Umbilical cord (tissue), 2 donors: ENCODE results near the gene ACTL10. TPM values are rescaled to one million over a fixed set of nuclear protein-coding genes. Genes with fewer than 3 reads are reported as not detected.

Source experiments
- DNase-seq: peaks from one replicate; pipeline ENCODE4 v3.0.0-alpha.2; 2015; ENCODE audit warnings: low spot score
- total RNA-seq: library from RNA; depleted of rRNA; stranded (reverse); fragments of >200 nt; gene quantifications from one replicate; pipeline ENCODE4 v1.2.3, GENCODE V29; 2014; ENCODE audit warnings: low replicate concordance; ENCODE audit not compliant: insufficient read depth

Gene ACTL10
- total RNA-seq, 1 donor from 2014 or later: not detected

DNA sequence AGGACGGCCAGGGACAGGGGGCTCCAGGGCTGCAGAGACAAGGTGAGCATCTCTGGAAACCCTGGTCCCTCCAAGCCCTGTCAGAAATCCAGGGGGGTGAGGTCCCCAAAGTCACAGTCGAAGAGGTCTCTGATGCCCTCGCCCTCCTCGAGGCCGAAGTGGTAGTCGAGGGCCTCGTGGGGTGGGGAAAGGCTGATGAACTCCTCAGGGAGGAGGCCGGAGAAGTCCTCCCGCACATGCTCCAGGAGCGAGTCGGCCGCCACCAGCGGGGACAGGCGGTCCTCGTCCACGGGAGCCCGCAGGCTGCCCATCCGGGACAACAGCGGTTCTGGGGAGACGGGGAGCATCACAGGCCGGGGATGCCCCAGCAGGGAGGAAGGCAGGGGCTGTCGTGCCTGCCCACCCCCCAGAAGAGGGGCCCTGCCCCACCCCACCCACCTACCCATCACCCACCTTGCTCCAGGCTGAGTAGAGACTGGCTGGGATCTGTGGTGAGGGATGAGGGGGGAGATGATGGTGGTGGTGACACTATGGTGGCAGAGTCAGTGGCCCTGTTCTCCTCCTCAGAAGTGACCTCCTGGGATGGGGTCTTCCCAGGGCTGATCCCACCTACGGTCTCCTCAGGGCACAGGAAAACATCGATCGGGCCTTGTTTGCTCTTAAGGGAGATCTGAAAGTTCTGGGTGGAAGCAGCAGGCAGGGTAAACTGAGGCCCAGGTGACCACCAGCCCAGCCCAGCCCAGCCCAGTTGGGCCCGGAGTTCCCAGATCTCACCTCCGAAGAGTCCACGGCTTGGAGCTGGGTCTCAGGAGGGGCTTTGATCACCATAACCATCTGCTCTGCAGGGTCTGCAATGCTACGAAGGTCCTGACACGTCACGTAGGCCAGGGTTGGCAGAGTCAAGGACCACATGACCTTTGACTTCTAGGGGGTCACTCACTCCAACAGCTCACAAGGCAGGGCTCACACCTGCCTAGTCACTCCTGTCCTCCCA, 10.2 kb downstream of the ACTL10 start:
- no peak for DNase-seq

DNA sequence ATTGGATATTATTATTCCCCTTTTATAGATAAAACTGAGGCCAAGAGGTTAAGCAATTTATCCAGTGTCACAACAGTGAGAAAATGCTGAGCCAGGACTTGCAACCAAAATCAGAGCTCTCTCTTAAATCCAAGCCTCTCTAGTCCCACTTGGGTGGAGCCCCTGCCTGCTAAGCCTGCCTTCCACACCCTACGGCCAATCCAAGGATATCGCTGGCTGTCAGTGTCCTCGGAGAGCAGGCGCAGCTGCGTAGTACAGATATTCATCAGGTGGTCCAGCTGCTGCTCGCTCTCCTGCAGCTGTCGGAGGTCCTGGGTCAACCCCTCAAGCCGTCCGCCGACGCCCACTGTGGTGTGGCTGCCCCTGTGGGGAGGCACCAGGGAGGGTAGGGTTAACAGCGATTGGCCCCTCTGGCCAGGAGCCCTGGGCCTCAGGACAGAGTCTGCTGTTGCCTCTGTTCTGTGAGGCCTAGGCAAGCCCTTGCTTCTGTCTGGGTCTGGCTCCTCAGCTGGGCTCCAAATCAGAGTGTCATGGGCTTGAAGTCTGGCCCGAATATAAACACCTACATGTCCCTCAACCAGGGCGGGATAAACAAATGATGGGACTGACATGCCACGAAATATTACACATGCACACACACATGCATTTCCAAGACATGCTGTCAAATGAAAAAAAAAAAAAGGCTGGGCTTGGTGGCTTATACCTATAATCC, 11.4 kb downstream of the ACTL10 start:
- DNase-seq: peak; percentile 87

DNA sequence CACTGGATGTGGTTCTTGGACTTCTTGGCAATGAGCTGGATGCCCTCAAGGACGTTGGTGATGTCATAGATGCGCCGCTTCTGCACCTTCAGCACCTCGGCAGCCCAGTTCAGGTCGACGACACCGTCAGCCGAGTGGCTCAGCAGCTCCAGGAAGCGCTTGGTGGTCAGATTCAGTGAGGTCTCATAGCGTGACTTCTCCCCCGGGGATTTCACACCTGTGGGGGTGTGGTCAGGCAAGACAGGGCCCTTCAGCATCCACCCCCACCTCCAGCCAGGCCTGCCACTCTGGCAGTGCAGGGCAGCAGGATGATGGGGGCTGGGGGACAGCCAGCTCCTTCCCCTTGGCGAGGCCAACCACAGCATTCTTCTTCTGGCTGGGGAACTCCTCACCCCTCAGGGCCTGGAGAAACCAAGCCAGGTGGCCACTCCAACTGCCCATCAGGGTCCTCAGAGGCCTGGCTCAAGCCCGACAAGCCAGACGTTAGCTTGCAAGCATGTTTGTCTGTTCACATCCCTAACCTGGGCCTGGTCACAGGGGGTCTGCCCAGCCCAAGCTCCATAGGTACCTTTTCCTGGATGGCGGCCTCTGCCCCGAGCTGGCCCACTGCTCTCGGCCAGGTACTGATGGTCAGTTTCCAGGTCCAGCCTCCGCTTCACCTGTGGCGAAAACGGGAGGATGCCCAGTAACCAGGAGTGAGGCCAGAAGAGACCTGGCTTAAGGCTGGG, 13.2 kb downstream of the ACTL10 start:
- no peak for DNase-seq

DNA sequence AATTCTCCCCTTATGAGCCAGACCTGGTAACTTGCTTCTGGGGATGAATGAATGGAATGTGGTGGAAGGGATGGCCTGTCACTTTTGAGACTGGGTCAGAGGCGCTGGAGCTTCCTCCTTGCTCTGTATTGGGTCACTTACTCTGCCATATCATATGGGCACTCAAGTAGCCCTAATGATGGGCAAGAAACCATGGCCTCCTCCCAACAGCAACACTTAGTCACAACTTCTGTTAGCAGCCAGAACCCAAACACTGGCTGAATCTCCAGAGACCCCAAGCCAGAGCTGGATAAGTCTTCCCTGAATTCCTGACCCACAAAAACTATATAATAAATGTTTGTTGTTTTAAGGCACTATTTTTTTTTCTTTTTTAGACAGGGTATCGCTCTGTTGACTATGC, 13.9 kb downstream of the ACTL10 start:
- DNase-seq: no peak

DNA sequence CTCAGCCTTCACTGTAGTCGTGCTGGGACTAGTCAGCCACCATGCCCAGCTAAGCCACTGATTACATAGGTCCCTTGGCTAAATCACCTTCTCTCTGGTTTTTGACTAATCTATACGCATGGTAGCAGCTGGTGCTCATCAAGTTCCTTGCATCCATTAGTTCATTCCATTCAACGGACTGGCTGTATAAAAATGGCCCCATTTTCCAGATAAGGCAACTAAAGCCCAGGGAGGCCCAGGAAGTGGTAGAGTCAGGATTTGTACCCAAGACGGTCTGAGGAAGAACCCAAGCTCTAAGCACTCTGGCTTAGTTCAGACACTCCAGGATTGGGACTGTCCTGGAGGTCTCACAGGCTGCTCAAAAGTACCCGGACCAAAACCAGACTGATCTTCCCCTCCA, 14.5 kb downstream of the ACTL10 start:
- no peak for DNase-seq

DNA sequence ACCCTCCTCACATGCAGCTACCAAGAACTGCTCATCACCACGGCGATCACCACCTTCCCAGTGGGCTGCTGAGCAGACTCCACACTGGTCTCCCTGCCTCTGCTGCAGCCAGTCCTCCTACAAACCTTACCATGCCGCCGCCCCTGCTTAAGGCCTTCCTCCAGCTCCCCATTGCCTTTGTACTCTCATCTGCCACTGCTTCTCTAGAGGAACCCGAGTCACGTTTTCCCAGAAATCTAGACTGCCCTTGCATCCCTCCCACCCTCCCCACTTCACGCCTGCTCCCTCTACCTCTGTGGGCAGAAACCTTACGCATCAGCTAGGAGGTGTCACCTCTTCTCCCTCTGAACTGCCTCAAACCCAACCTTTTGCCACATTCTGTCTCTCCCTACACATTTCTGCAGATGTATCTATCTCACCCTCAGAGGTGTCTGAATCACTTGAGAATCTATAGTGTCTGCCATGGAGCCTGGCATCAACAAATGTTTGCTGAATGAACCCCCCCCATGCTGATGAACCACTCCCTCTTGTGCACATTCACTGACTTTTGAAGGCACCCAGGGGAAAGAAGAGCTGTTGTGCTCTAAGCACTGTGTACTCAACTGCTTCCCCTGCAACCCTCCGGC, 15.1 kb downstream of the ACTL10 start:
- no peak for DNase-seq

DNA sequence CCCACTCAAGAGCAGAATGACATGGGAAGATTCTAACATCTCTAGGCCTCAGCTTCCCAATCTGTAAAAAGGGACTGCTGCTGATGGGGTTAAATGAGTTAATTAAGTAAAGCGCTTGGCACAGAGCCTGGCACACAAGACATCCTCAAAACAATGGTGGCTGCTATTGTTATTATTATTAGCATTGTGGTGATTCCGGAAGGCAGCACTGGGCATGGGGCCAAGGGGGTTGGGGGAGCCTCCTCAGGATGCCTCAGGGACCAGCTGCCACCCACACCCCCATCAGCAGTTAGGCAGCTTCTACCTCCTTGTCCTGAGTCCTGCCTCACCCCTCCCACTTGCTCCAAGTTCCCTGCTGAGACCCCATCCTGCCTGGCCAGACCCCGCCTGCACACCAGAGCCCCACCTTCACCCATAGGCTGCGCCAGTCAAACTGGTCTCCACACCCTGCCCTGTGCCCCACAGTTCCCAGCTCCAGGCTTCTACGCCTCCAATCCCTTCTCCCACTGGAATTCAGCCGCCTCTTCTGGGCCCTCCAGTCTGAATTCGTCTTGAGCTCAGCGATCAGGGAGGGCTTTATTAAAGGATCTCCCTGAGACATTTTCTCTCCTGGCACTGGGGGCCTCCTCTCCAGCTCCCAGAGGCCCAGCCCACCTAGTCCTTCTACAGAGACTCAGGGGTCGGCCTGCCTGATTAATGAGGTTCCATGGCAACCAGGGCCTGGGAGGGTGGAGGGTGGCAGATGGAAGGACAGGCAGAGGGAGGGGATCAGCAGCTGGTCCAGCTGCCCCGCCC, 18.0 kb downstream of the ACTL10 start:
- peak; percentile 86 for DNase-seq

DNA sequence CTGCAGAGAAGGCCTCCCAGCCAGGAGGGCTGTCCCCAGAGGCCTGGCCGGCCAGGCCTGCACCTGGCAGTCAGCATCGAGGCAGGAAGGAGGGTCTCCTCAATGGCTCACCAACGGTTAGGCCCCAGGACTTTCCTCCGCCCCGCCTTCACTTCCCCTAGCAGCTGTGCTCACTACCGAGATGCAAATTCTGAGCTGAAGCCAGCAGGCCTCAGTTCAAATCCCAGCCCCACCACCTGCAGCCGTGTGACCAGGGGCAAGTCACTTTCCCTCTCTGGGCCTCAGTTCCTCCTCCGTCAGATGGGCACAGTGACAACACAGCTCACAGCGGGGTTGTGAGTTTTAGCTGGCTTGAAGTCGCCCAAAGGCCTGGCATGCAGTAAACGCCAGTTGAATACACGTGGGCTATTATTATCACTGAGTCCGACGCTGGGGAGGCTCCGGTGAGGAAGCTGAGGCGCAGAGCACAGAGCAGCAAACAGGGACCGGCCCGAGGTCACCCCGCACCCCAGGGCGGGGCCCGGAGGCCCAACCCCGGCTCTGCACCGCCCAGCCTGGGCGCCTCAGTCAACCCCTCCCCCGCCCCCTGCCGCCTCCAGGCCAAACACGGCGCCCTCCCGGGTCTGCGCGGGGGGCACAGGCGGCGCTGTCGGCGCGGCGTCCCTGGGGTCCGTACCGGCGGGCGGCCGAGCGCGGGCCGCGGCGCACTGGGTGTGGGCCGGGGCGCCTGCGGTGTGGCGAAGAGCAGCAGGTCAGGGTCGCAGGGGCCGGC, 18.8 kb downstream of the ACTL10 start:
- DNase-seq: no peak

DNA sequence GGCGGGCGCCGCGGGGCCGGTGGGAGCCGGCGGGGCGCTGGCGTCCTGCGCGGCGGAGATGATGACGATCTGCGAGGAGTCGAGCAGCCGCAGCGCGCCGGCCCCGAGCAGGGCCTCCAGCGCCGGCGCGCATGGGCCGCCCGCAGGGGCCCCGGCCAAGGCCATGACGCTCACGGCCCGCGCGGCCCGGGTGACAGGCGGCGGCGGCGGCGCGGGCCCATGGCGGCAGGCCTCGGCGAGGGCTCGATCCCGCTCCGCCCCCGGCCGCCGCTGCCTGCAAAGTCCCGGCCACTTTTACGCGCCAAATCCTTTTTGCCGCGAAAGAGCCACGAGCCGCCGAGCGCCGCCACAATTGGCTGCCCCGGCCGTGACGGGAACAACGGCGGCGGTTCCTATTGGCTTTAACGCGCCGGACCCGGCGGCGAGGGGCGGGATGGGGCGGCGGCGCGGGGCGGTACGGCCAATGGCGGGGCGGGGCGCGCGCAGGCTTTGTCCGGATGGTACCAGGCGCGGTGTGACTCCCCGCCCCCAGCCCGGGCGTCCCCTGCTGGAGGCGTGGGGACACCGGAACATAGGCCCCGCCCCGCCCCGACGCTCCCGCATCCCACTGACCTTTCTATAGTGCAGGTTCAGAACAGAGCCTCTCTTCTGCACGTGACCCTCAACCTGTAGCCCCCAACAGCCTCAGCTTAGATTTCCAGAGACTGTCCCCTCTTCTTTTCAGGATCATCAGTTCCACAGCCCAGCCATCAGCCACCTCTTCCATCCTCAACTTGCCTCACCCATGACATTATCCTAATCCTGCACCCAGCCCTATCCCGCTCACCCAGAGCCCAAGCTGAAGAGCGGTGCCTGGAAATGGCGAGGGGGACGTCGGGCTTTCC, 19.6 kb downstream of the ACTL10 start, which contains the start of gene E2F1:
Gene E2F1, minus strand, starts transcription at position 286 of the 884 bp plus-strand sequence. Its CDS starts 121 bp downstream, at position 165.
- peak; percentile 96 for DNase-seq

DNA sequence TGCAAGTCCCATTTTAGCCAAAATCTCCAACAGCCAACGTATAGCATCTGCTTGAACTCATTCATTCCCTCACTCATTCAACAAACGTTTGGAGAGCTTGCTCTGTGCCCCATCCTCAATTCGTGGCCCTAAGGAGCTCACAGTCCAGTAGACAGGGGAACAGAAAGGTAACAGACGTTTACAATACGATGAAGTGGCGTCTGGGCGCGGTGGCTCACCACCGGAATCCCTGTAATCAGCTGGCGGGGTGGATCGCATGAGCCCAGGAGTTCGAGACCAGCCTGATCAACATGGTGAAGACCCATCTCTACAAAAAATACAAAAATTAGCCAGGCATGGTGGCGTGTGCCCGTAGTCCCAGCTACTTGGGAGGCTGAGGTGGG, 20.2 kb downstream of the ACTL10 start:
- no peak for DNase-seq

DNA sequence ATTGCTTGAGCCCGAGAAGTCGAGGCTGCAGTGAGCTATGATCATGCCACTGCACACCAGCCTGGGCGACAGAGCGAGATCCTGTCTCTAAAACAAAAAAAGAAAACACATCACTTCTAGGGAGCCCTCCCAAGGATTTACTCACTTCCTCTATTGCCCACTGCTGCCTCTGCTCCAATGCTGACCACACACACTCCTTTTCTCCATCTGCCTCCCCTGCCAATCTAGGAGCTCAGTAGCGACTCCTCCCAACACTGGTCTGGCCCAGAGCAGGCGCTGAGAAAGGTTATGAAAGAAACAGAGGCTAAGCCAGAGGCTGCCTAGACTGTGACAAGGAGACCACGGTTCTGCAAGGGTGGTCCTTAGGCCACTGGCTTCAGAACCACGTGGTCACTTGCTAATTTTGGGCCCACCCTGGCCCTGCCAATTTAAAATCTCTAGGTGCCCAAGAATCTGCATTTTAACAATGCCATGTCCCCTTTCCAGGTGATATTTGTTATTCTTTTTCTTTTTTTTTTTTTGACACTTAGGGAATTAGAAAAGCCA, 20.7 kb downstream of the ACTL10 start:
- DNase-seq: peak; percentile 62

DNA sequence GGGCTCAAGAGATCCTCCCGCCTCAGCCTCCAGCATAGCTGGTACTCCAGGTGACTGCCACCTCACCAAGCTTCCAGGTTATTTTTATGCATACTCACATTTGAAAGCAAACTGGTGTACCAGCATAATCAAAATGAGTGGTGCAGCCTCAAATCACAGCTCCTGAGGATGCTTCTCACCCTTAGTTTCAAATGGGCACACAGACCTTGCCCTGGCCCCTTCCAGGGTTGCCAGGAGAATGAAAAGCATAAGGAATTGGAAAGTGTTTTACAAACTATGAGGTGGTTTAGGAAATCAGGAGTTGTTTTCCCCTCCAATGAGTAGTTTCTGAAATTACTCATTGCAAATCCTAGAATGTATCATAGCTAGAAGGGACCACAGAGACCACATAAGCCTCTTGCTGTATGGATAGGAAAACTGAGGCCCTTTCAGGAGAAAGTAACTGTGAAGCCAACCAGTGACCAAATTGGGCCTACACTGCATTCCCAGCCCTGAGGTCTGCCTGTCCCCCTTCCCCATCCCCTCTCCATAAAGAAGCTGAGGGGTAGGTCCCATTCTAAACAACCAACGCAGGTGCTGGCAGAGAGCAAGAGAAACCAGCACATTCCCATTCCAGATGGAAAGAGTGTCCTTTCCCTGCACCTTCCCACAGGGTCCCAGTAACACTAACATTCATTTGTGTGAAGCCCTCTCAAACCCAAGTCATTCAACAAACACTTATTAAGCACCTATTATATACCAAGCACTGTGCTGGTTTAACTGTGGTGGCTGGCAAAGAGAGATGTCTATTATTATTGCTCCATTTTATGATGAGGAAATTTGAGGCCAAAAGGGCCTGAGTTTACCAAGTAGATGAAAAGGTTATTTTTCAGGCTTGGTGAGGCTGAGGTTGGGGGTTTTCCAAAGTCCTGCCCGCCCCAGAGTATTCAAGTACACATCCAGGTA, 21.5 kb downstream of the ACTL10 start:
- no peak for DNase-seq

DNA sequence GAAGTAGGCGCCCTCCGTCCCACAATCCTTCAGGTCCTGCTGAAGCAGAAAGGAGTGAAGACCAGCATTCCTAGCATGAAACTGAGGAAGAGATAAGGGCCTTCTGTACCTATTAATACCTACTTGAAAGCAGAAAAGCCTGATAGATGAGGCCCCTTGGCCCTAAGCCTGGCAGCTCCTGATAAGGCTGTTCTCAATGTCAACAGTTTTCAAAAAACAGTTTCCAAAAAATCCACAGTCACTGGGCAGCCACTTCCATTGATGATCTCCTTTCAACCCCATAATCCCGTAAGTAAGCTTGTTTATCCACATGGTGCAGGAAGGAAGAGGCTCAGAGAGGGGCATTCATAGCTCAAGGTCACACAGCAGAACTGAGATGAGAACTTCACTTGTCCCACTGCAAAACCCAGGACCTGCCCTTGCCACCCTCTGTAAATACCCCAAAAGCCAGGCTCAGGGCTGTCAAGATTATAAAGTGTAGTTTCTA, 22.2 kb downstream of the ACTL10 start:
- peak; percentile 57 for DNase-seq

DNA sequence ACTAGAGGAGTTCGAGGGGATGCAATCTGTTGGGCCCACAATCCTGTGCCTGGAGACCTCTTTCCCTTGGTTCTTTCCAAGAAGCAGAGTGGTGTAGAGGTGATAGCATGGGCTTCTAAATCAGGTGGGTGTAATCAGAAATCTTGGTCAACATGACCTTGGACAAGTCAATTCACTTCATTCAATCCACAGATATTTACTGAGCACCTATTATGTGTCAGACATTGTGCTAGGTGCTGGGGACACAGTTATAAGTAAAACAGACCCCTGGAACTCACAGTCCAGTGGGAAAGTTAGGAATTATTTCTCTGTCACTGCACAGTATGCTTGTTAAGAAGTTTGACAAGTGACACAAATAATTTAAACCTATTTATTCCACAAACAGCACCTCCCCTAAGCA, 22.8 kb downstream of the ACTL10 start:
- no peak for DNase-seq

DNA sequence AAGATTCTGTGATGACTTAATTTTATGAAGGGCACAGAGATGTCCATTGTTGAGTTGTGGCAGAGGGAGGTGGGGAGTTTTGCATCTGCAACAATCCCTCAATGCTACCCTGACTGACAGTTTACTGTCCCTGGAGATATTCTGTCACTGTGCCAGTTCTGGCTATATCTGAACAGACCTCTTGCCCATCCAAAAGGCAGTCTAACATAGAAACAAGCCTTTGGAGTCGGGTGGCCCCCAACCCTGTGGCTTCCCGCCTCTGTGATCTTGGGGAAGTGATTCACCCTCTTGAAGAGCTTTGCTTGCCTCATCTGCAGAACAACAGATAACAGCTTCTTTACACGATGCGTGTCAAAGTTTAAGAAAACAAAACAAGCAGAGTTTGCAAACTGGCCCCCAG, 23.2 kb downstream of the ACTL10 start:
- peak; percentile 71 for DNase-seq

DNA sequence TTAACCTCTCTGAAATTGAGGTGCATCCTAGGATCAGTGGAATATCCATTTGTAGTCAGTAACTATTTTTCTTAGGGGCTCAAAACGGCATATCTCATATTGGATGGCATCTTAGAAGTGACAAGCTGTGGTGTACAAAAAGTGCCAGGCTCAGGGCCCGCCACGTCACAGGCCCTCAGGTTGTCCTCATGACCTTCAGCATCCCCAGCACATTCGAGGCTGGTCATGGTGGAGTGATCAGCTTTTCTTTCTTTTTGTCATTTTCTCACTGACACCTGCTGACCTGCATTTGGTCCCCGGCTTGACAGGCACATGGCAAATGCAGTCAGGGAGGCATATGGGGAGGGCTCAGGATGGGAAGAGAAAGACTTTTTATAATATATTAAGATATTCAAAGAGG, 26.5 kb downstream of the ACTL10 start:
- DNase-seq: no peak
